ENCODE results near the gene PRRT3.

DNA sequence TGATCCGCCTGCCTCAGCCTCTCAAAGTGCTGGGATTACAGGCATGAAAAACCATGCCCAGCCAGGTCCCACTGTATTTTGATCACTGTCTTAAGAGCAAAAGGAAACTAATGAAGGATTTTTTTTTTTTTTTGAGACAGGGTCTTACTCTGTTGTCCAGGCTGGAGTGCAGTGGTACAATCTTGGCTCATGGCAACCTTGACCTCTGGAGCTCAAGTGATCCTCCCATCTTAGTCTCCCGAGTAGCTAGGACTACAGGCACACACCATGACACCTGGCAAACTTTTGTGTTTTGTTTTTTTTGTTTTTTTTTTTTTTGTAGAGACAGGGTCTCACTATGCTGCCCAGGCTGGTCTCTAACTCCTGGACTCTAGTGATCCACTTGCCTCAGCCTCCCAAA lies 28.0 kb upstream of the PRRT3 start:
- TF ChIP-seq CTCF (conservative IDR thresholded peaks at IDR 0.05 in 1 of 2, IDR thresholded peaks at IDR 0.05 in 1 of 2; ENCODE audit: extremely low read depth in 1 of 2, insufficient read depth in 1 of 2, low read depth in 1 of 2, low read length in 2 of 2): no peak
- no peak for TF ChIP-seq EZH2 (IDR thresholded peaks at IDR 0.05; ENCODE audit: borderline replicate concordance, low read length)

Data from mammary epithelial cell (primary cell).